Midbrain (tissue), 1 donor: ENCODE data around the gene TGFBR1.

ENCODE experiments used
- DNase-seq: peaks from one replicate; lab custom pipeline; 2025; lab: John Stamatoyannopoulos, UW

TGFBR1 gene

GRCh38 chr9:99104459-99105151 lies at the start of gene TGFBR1:
TGFBR1 (plus strand) TSS chr9:99105113; CDS start chr9:99105206, 93 bp downstream.
- peak; percentile 96 for DNase-seq

GRCh38 chr9:99055384-99055783 lies 49.5 kb upstream of the TGFBR1 start:
- no peak for DNase-seq

- DNase-seq, result no peak
These were observed 48.7 kb upstream of the TGFBR1 start for GRCh38 chr9:99056186-99056585.

GRCh38 chr9:99056886-99057664 lies 47.8 kb upstream of the TGFBR1 start:
- no peak for DNase-seq

- peak; percentile 12 for DNase-seq
These were observed 47.0 kb upstream of the TGFBR1 start for GRCh38 chr9:99057665-99058625.

GRCh38 chr9:99058964-99059921 lies 45.7 kb upstream of the TGFBR1 start:
- DNase-seq, result peak; percentile 11

- DNase-seq, result no peak
These were observed 44.3 kb upstream of the TGFBR1 start for GRCh38 chr9:99060621-99061020.

- no peak for DNase-seq
These were observed 42.4 kb upstream of the TGFBR1 start for GRCh38 chr9:99062549-99062948.

GRCh38 chr9:99063522-99063921 lies 41.4 kb upstream of the TGFBR1 start:
- no peak for DNase-seq

GRCh38 chr9:99066571-99066970 lies 38.3 kb upstream of the TGFBR1 start:
- DNase-seq, result no peak

- no peak for DNase-seq
These were observed 35.8 kb upstream of the TGFBR1 start for GRCh38 chr9:99069075-99069474.

GRCh38 chr9:99069546-99069945 lies 35.4 kb upstream of the TGFBR1 start:
- no peak for DNase-seq

GRCh38 chr9:99070681-99071080 lies 34.2 kb upstream of the TGFBR1 start:
- DNase-seq, result no peak

- no peak for DNase-seq
These were observed 33.4 kb upstream of the TGFBR1 start for GRCh38 chr9:99071313-99072039.

GRCh38 chr9:99072040-99072394 lies 32.9 kb upstream of the TGFBR1 start:
- DNase-seq, result no peak

GRCh38 chr9:99073347-99073746 lies 31.6 kb upstream of the TGFBR1 start:
- DNase-seq, result no peak

GRCh38 chr9:99073985-99074901 lies 30.7 kb upstream of the TGFBR1 start:
- DNase-seq, result no peak

GRCh38 chr9:99074902-99075245 lies 30.0 kb upstream of the TGFBR1 start:
- DNase-seq, result no peak

GRCh38 chr9:99075246-99075912 lies 29.5 kb upstream of the TGFBR1 start:
- DNase-seq, result no peak
